ENCODE measurements around the gene CRELD1.

GRCh38 chr3:9934235-9934621 lies 594 bp downstream of the CRELD1 start:
- TF ChIP-seq CTCF (IDR thresholded peaks at IDR 0.05) (peak in 1 of 4 experiments; percentile 33), POLR2A (IDR thresholded peaks at IDR 0.05) (no peak)

All from sigmoid colon (tissue), 3 donors.